ENCODE measurements around the gene ANTXR1. TPM values are rescaled to one million over a fixed set of nuclear protein-coding genes. Genes with fewer than 3 reads are reported as not detected.

The ANTXR1 gene
- total RNA-seq, 1 experiment from 2014 or later = 37.3 TPM

DNA sequence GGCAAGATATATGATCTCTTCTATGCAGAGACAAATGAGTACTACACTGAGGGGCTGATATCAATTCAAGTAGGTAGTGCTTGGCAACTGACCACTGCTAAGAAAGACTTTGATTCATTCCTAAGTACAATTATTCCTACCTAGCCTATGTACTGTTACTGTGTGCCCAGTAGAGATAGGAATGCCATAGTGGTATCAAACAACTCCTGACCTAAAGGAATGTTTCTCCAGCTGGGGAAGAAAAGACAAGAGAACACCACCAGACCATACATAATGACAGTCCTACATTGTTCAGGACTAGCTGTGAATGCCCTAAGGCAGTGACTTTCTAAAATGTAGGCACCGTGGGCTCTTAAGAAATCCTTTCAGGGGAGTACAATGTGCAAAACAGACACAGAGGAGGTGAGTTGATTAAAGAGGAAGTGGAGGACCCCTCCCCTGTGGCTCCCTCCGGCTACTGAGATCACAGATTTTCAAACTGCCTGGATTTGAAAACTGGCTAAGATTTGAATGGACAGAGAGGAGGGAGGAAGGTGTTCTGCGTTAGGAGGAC lies 89.1 kb downstream of the ANTXR1 start:
- Histone ChIP-seq H2BK12ac (ENCODE audit: insufficient read length, low read depth, low read length) (no peak overlapping the region), H4K5ac (ENCODE audit: insufficient read length, low read depth, low read length) (no peak overlapping the region), H3K27me3 (ENCODE audit: insufficient read depth, low read length) (no peaks in the 10 kb centered on the region), H4K91ac (ENCODE audit: insufficient read length, low read depth, low read length) (no peak overlapping the region), H2BK20ac (ENCODE audit: low read depth, low read length, poor library complexity, severe bottlenecking) (no peak overlapping the region), H2BK15ac (ENCODE audit: low read depth, low read length) (no peak overlapping the region), H3K27ac (ENCODE audit: insufficient read length, low read depth, low read length) (no peak overlapping the region), H2AK5ac (ENCODE audit: insufficient read length, low read length) (no peak overlapping the region), H2BK5ac (ENCODE audit: insufficient read length, low read length) (no peak overlapping the region), H4K8ac (replicated peaks; ENCODE audit: insufficient read length, low read depth, low read length) (no peak overlapping the region), H3K18ac (ENCODE audit: insufficient read length, low read depth, low read length) (no peak overlapping the region), H3K9me3 (ENCODE audit: control insufficient read depth, low read depth, low read length) (no peaks in the 10 kb centered on the region), H3K23me2 (ENCODE audit: insufficient read length, low read depth, low read length, poor library complexity, severe bottlenecking) (no peaks in the 10 kb centered on the region), H3K4me1 (ENCODE audit: insufficient read depth, low read length) (no peaks in the 10 kb centered on the region), H3K79me1 (ENCODE audit: insufficient read depth, low read depth, low read length, poor library complexity, severe bottlenecking) (no peaks in the 10 kb centered on the region), H3K4ac (ENCODE audit: low read depth, low read length) (no peak overlapping the region), H3T11ph (ENCODE audit: low read length) (no peak overlapping the region), H2BK120ac (ENCODE audit: low read depth, low read length, poor library complexity, severe bottlenecking) (no peak overlapping the region), H3K79me2 (ENCODE audit: insufficient read depth, low read length) (no peaks in the 10 kb centered on the region), H3K4me2 (ENCODE audit: insufficient read depth, insufficient read length, low read length) (no peak overlapping the region), H4K20me1 (ENCODE audit: control insufficient read depth, insufficient read depth, insufficient read length) (no peaks in the 10 kb centered on the region), H3K56ac (ENCODE audit: insufficient read length, low read depth, low read length) (no peak overlapping the region), H3K14ac (ENCODE audit: insufficient read depth, low read length) (no peak overlapping the region), H3K9ac (ENCODE audit: extremely low read depth, insufficient read length, low read length) (no peak overlapping the region), H3K23ac (ENCODE audit: insufficient read length, low read depth, low read length) (no peak overlapping the region), H2AFZ (ENCODE audit: low read length) (no peak overlapping the region)
- no peaks in the 10 kb centered on the region for H3K4me1 Mint-ChIP-seq
- WGBS (ENCODE audit: extremely low coverage, insufficient read length, low lambda C conversion rate) = no CpG with 5 or more reads among the region's 3 CpGs
- peaks cover 14 to 28% (median 18%) of the 10 kb centered on the region in 3 experiments; a peak in 5 of 7 replicates for H3K36me3 Mint-ChIP-seq (ENCODE audit: insufficient read depth in 1 of 3, low read depth in 3 of 3)
- H3K9me3 Mint-ChIP-seq = no peaks in the 10 kb centered on the region
- DNase-seq = no peak
- TF ChIP-seq, protein P1, sequence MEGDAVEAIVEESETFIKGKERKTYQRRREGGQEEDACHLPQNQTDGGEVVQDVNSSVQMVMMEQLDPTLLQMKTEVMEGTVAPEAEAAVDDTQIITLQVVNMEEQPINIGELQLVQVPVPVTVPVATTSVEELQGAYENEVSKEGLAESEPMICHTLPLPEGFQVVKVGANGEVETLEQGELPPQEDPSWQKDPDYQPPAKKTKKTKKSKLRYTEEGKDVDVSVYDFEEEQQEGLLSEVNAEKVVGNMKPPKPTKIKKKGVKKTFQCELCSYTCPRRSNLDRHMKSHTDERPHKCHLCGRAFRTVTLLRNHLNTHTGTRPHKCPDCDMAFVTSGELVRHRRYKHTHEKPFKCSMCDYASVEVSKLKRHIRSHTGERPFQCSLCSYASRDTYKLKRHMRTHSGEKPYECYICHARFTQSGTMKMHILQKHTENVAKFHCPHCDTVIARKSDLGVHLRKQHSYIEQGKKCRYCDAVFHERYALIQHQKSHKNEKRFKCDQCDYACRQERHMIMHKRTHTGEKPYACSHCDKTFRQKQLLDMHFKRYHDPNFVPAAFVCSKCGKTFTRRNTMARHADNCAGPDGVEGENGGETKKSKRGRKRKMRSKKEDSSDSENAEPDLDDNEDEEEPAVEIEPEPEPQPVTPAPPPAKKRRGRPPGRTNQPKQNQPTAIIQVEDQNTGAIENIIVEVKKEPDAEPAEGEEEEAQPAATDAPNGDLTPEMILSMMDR (conservative IDR thresholded peaks at IDR 0.05) = no peak
- H3K27me3 Mint-ChIP-seq (ENCODE audit: low read depth) = no peaks in the 10 kb centered on the region
- no peak overlapping the region for H3K4me3 Mint-ChIP-seq
- H3K27ac Mint-ChIP-seq = peak overlapping the region in 2 of 3 experiments; percentile 10 to 11; a peak in 1 of 7 replicates
